CD4-positive, alpha-beta T cell (primary cell): ENCODE measurements around the gene ABCC2. TPM values are rescaled to one million over a fixed set of nuclear protein-coding genes. Genes with fewer than 3 reads are reported as not detected.

ENCODE experiments used
- ATAC-seq: fragments of 200-7000 bp; cut with Tn5 transposase; one replicate; pipeline ENCODE4 v1.10.0; 2022; ENCODE audit warnings: mild to moderate bottlenecking; ENCODE audit not compliant: poor library complexity
- CTCF ChIA-PET: fragments of 350-600 bp; sonication (Branson Sonifier 250); formaldehyde crosslinking; loops from one replicate; lab custom pipeline; 2021; ENCODE audit warnings: antibody characterized with exemption, inconsistent platforms; lab: Charles Lee
- POLR2A ChIA-PET: fragments of 350-600 bp; sonication (Branson Sonifier 250); formaldehyde crosslinking; loops from one replicate; lab custom pipeline; 2021; ENCODE audit warnings: antibody characterized with exemption, inconsistent platforms; lab: Charles Lee
- DNase-seq, 14 experiments: peaks; one replicate each; pipeline ENCODE4 v3.0.0-alpha.2; 2013 to 2020; ENCODE audit warnings: mixed read lengths in 2 of 14
- H3K27ac ChIP-seq, 2 donors: one replicate each; pipeline versions ENCODE4 v1.5.1 to v1.7.0; 2013; ENCODE audit warnings: low read length in 2 of 2, low read depth in 1 of 2, mild to moderate bottlenecking in 1 of 2
- H3K27me3 ChIP-seq, 2 experiments: 1 replicate in 1 of 2; 2 replicates in 1 of 2; pipeline versions ENCODE4 v1.6.1 to v1.7.0; 2013; ENCODE audit warnings: low read length in 2 of 2, control low read depth in 1 of 2, mild to moderate bottlenecking in 1 of 2, moderate library complexity in 1 of 2; ENCODE audit not compliant: insufficient read depth in 2 of 2, control insufficient read depth in 1 of 2
- H3K36me3 ChIP-seq: one replicate; pipeline ENCODE4 v1.6.1; 2013; ENCODE audit warnings: low read length, control low read depth; ENCODE audit not compliant: insufficient read depth
- H3K4me1 ChIP-seq: one replicate; pipeline ENCODE4 v1.6.1; 2013; ENCODE audit warnings: low read length, control low read depth; ENCODE audit not compliant: insufficient read depth
- H3K4me3 ChIP-seq: one replicate; pipeline ENCODE4 v1.5.1; 2013; ENCODE audit warnings: mild to moderate bottlenecking, low read length, moderate library complexity
- H3K9me3 ChIP-seq, 2 experiments: 1 replicate in 1 of 2; 2 replicates in 1 of 2; pipeline versions ENCODE4 v1.6.1 to v1.7.0; 2013; ENCODE audit warnings: low read length in 2 of 2, mild to moderate bottlenecking in 2 of 2, control low read depth in 1 of 2, moderate library complexity in 1 of 2; ENCODE audit not compliant: control insufficient read depth in 1 of 2, insufficient read depth in 1 of 2
- H3K27ac Mint-ChIP-seq: one replicate; pipeline ENCODE4 v1.8.0; 2020; ENCODE audit warnings: mixed read lengths
- H3K27me3 Mint-ChIP-seq: one replicate; pipeline ENCODE4 v1.8.0; 2021; ENCODE audit warnings: mixed read lengths
- H3K36me3 Mint-ChIP-seq: one replicate; pipeline ENCODE4 v1.8.0; 2021; ENCODE audit warnings: low read depth, mixed read lengths
- H3K4me1 Mint-ChIP-seq: one replicate; pipeline ENCODE4 v1.8.0; 2021; ENCODE audit warnings: low read depth, mixed read lengths
- H3K4me3 Mint-ChIP-seq: one replicate; pipeline ENCODE4 v1.8.0; 2020; ENCODE audit warnings: mild to moderate bottlenecking, mixed read lengths
- H3K9me3 Mint-ChIP-seq: one replicate; pipeline ENCODE4 v1.8.0; 2020; ENCODE audit warnings: mixed read lengths
- CTCF ChIP-seq: fragments of 200-600 bp; IDR thresholded peaks from one replicate; pipeline ENCODE4 v1.8.0; 2022; ENCODE audit warnings: antibody characterized with exemption, mild to moderate bottlenecking
- intact Hi-C, 2 experiments: fragments of 100-400 bp; cut with DNase I in 1 of 2; cut with micrococcal nuclease in 1 of 2; formaldehyde crosslinking; loops; one replicate each; pipeline versions ENCODE4 v1.15.1 to v1.9.0; 2023 to 2025; cut with DNase I, micrococcal nuclease
- total RNA-seq, 174 experiments: library from RNA in 2 of 174; stranded (reverse) in 2 of 174; gene quantifications; one replicate each; pipeline ENCODE4 v1.2.3 and lab custom pipeline; 2021 to 2026

The ABCC2 gene
- total RNA-seq, 2 experiments from 2014 or later, result 3.0 to 3.4 TPM

DNA sequence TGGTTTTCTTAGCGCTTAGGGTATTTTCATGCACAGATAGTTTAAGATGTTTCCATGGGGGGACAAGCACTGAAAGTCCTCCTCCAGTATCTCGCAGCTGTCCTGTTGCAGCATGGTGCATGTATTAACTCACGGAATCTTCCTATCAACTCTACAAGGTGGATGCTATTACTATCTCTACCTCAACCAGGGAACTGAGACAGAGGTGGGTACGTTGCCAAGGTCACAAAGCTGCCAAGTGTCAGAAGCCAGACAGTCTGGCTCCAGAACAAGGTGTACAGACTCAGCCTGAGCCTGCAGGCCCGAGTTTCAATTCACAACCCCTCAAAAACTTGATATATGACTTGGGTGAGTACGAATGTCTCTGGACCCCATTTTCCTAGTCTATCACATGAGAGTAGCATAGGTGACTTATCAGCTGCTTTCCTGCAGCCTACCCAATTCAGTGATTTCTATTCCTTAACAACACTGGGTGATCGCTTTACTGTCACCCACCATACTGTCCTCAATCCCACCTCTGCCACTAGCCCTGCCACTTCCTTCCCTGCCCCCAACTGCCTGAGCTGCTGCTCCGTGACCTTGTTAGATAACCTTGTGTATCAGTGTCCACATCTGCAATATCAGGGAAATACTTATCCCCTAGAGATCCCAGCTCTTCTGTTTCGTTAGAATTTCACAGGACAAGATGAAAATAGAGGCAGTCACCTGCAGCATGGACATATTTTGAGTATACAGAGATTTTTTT, 92.1 kb downstream of the ABCC2 start:
- H3K4me1 Mint-ChIP-seq, result peaks cover 28% of the 10 kb centered on the region

GRCh38 chr10:99875473-99875872, 93.0 kb downstream of the ABCC2 start:
- intact Hi-C loops, result no loop called here
- Histone ChIP-seq H3K36me3 (peaks cover 2% of the 10 kb centered on the region), H3K9me3 (no peaks in the 10 kb centered on the region), H3K27ac (no peak overlapping the region), H3K4me1 (peaks cover 11% of the 10 kb centered on the region), H3K27me3 (peaks cover 34 to 35% of the 10 kb centered on the region in 2 experiments), H3K4me3 (no peak overlapping the region)
- ATAC-seq (no peak), DNase-seq (no peak)
- H3K27ac Mint-ChIP-seq, result no peak overlapping the region
- TF ChIP-seq CTCF, result no peak
- no peak overlapping the region for H3K4me3 Mint-ChIP-seq
- peaks cover 67% of the 10 kb centered on the region for H3K27me3 Mint-ChIP-seq
- H3K36me3 Mint-ChIP-seq, result peaks cover 31% of the 10 kb centered on the region
- CTCF ChIA-PET, result no interaction called here
- H3K4me1 Mint-ChIP-seq, result peaks cover 18% of the 10 kb centered on the region
- POLR2A ChIA-PET, result no interaction called here
- H3K9me3 Mint-ChIP-seq, result no peaks in the 10 kb centered on the region

More for the DNA sequence above, 92.1 kb downstream of the ABCC2 start:
- TF ChIP-seq CTCF, result no peak
- Histone ChIP-seq H3K4me1 (peaks cover 20% of the 10 kb centered on the region), H3K36me3 (peaks cover 2% of the 10 kb centered on the region), H3K27ac (no peak overlapping the region), H3K9me3 (no peaks in the 10 kb centered on the region), H3K27me3 (peaks cover 37% of the 10 kb centered on the region in 2 experiments), H3K4me3 (no peak overlapping the region)
- Mint-ChIP-seq H3K4me3 (no peak overlapping the region), H3K27ac (no peak overlapping the region), H3K27me3 (peaks cover 77% of the 10 kb centered on the region), H3K36me3 (peaks cover 22% of the 10 kb centered on the region), H3K9me3 (no peaks in the 10 kb centered on the region)
- no peak for DNase-seq
- no peak for ATAC-seq
- ChIA-PET CTCF (no interaction called here), POLR2A (no interaction called here)
- intact Hi-C loops, result no loop called here

DNA sequence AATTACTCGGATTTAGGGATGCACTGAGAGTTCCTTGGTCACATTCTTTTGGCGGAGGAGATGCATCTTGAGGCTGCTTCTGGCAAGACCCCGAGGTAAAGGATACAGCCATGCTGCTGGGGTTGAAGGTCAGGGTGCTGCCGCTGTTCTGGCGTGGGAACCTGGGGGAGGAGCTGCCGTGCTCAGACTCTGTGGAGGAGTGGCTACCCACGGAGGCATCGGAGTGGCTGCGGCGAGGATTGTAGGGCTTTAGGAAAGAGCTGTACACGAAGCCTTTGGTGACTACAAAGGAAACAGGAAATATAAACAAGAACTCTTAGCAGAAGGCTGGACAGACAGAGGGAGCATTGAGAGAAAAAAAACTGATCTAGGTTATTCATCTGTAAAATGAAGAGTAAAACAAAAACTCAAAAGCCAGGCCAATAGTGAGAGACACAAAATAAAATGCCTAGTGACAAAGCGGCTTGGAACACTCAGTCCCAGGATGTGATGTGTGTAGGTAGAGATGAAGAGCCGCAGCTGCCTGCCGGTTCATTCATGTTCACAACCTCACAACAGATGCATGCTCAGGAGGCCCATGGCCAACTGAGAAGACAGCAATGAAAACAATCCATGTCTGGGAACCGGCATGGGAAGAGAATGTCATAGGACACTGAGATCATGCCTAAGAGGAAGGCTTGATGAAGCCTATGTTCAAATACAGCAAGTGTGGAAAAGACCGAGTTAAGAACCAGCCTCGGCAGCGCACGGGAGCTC, 97.8 kb downstream of the ABCC2 start:
- no peak for TF ChIP-seq CTCF
- H3K27ac ChIP-seq, result no peak overlapping the region
- Mint-ChIP-seq H3K27me3 (peaks cover 21% of the 10 kb centered on the region), H3K4me1 (peaks cover 4% of the 10 kb centered on the region), H3K4me3 (no peak overlapping the region), H3K9me3 (no peaks in the 10 kb centered on the region), H3K36me3 (peaks cover 51% of the 10 kb centered on the region), H3K27ac (no peak overlapping the region)
- H3K27me3 ChIP-seq, result no peaks in the 10 kb centered on the region
- DNase-seq, result no peak
- H3K4me3 ChIP-seq, result no peak overlapping the region
- intact Hi-C loops, result loop anchor here in 1 of 2 experiments (5.0 kb wide), 1 partner anchor 653 kb away; no protein-coding TSS in a partner anchor
- CTCF ChIA-PET, result no interaction called here
- POLR2A ChIA-PET, result no interaction called here
- peaks cover 2% of the 10 kb centered on the region for H3K4me1 ChIP-seq
- H3K36me3 ChIP-seq, result peaks cover 10% of the 10 kb centered on the region
- H3K9me3 ChIP-seq, result no peaks in the 10 kb centered on the region
- ATAC-seq, result no peak
